HCT116 (cell line): ENCODE results near the gene GRIN2A. TPM values are rescaled to one million over a fixed set of nuclear protein-coding genes. Genes with fewer than 3 reads are reported as not detected.

ENCODE experiments used
- ATAC-seq: fragments of 200-7000 bp; cut with Tn5 transposase; 2 replicates; pipeline ENCODE4 v1.9.1; 2020; ENCODE audit warnings: mild to moderate bottlenecking, moderate library complexity
- BruUV-seq: library from RNA; stranded (reverse); fragments of 400-500 nt; replicated peaks from 2 replicates; lab custom pipeline; 2021; lab: Mats Ljungman, UMichigan
- CTCF ChIA-PET: fragments of 300-600 bp; sonication (Branson Sonifier 250); formaldehyde crosslinking; loops from one replicate; lab custom pipeline; 2021; ENCODE audit warnings: antibody characterized with exemption; lab: Charles Lee
- POLR2A ChIA-PET: fragments of 300-600, 350-600 bp; sonication (Branson Sonifier 250); formaldehyde crosslinking; loops from one replicate; lab custom pipeline; 2021; ENCODE audit warnings: antibody characterized with exemption; lab: Charles Lee
- RAD21 ChIA-PET, 2 experiments: fragments of 300-600 bp; sonication (Branson Sonifier 250); formaldehyde crosslinking; loops; one replicate each; lab custom pipeline; 2023; ENCODE audit warnings: low total read pairs in 2 of 2; ENCODE audit not compliant: uncharacterized antibody in 2 of 2, unreplicated experiment in 2 of 2, low non-redundant PET in 1 of 2; lab: Charles Lee
- DNase-seq: peaks from one replicate; pipeline ENCODE4 v3.0.0-alpha.2; 2010; ENCODE audit warnings: low read depth, low spot score
- H2AFZ ChIP-seq: fragments of 200-600 bp; shearing (Covaris generic), sonication (generic); 2 replicates; pipeline ENCODE4 v1.6.1; 2017; ENCODE audit warnings: low read depth, mixed run types, mixed read lengths, antibody characterized with exemption, low read length; ENCODE audit not compliant: poor library complexity, severe bottlenecking
- H3K27ac ChIP-seq: 2 replicates; pipeline ENCODE4 v1.5.1; 2012; ENCODE audit warnings: low read depth, low read length
- H3K27me3 ChIP-seq: fragments of 200-600 bp; sonication (generic); 2 replicates; pipeline ENCODE4 v1.6.1; 2016; ENCODE audit warnings: mixed run types, low read length, mixed read lengths; ENCODE audit not compliant: insufficient read depth
- H3K36me3 ChIP-seq, 2 experiments: fragments of 200-500 bp in 1 of 2; fragments of 200-600 bp in 1 of 2; sonication (Bioruptor generic) in 1 of 2; sonication (generic) in 1 of 2; 2 replicates each; pipeline versions ENCODE4 v1.5.1 to v1.6.1; 2014 to 2016; ENCODE audit warnings: low read length in 2 of 2, inconsistent platforms in 1 of 2, mixed read lengths in 1 of 2, mixed run types in 1 of 2; ENCODE audit not compliant: insufficient read depth in 2 of 2, control insufficient read depth in 1 of 2
- H3K4me1 ChIP-seq, 2 experiments: fragments of 200-600 bp in 1 of 2; sonication (generic) in 1 of 2; 2 replicates each; pipeline versions ENCODE4 v1.5.1 to v1.6.1; 2012 to 2017; ENCODE audit warnings: low read length in 2 of 2, inconsistent platforms in 1 of 2, mild to moderate bottlenecking in 1 of 2, mixed read lengths in 1 of 2, mixed run types in 1 of 2, moderate library complexity in 1 of 2; ENCODE audit not compliant: insufficient read depth in 2 of 2, control insufficient read depth in 1 of 2
- H3K4me2 ChIP-seq: fragments of 200-600 bp; sonication (generic); 2 replicates; pipeline ENCODE4 v1.6.1; 2017; ENCODE audit warnings: mixed run types, low read length, mixed read lengths
- H3K4me3 ChIP-seq, 2 experiments: fragments of 200-600 bp in 1 of 2; sonication (generic) in 1 of 2; replicated peaks in 1 of 2; 2 replicates each; pipeline ENCODE4 v1.5.1; 2011 to 2016; ENCODE audit warnings: low read length in 2 of 2, control low read depth in 1 of 2, low read depth in 1 of 2, mild to moderate bottlenecking in 1 of 2, mixed read lengths in 1 of 2, mixed run types in 1 of 2
- H3K79me2 ChIP-seq: fragments of 200-600 bp; sonication (generic); 2 replicates; pipeline ENCODE4 v1.6.1; 2017; ENCODE audit warnings: mild to moderate bottlenecking, mixed run types, low read length, moderate library complexity, mixed read lengths; ENCODE audit not compliant: insufficient read depth
- H3K9ac ChIP-seq: fragments of 200-600 bp; sonication (generic); 2 replicates; pipeline ENCODE4 v1.6.1; 2016; ENCODE audit warnings: low read length, mixed read lengths
- H3K9me2 ChIP-seq: fragments of 200-600 bp; sonication (generic), shearing (Covaris generic); 2 replicates; pipeline ENCODE4 v1.6.1; 2017; ENCODE audit warnings: mixed run types, mild to moderate bottlenecking, moderate library complexity; ENCODE audit not compliant: insufficient read depth
- H3K9me3 ChIP-seq, 2 experiments: fragments of 200-500 bp in 1 of 2; fragments of 200-600 bp in 1 of 2; sonication (Bioruptor generic) in 1 of 2; sonication (generic) in 1 of 2; 2 replicates each; pipeline ENCODE4 v1.6.1; 2014 to 2017; ENCODE audit warnings: low read length in 2 of 2, mixed read lengths in 2 of 2, inconsistent platforms in 1 of 2, low read depth in 1 of 2, mild to moderate bottlenecking in 1 of 2, mixed run types in 1 of 2, moderate library complexity in 1 of 2; ENCODE audit not compliant: control insufficient read depth in 1 of 2, insufficient read depth in 1 of 2
- H4K20me1 ChIP-seq: fragments of 200-600 bp; sonication (generic), shearing (Covaris generic); 2 replicates; pipeline ENCODE4 v1.6.1; 2017; ENCODE audit warnings: mixed run types, mild to moderate bottlenecking, moderate library complexity; ENCODE audit not compliant: insufficient read depth
- ATF3 ChIP-seq: IDR thresholded peaks from 2 replicates; pipeline ENCODE4 v1.6.1; 2012
- CBX3 ChIP-seq: IDR thresholded peaks from 2 replicates; pipeline ENCODE4 v1.6.1; 2012; ENCODE audit warnings: low read depth
- EZH2 ChIP-seq: fragments of 200-600 bp; sonication (generic); IDR thresholded peaks from 2 replicates; pipeline ENCODE4 v1.6.1; 2017; ENCODE audit warnings: antibody characterized with exemption, mixed run types
- EZH2phosphoT487 ChIP-seq: fragments of 200-600 bp; IDR thresholded peaks from 2 replicates; pipeline ENCODE4 v1.6.1; 2018; ENCODE audit warnings: antibody characterized with exemption, borderline replicate concordance
- MAX ChIP-seq: IDR thresholded peaks from 2 replicates; pipeline ENCODE4 v1.6.1; 2012
- RAD21 ChIP-seq: IDR thresholded peaks from 2 replicates; pipeline ENCODE4 v1.6.1; 2012; ENCODE audit warnings: low read depth, mild to moderate bottlenecking
- SP1 ChIP-seq: IDR thresholded peaks from 2 replicates; pipeline ENCODE4 v1.6.1; 2012; ENCODE audit warnings: low read depth
- TCF7L2 ChIP-seq: IDR thresholded peaks from 2 replicates; pipeline ENCODE4 v1.7.0; 2011; ENCODE audit warnings: borderline replicate concordance, inconsistent platforms; ENCODE audit not compliant: insufficient read depth, insufficient read length; ENCODE audit errors: extremely low read depth
- YY1 ChIP-seq: IDR thresholded peaks from 2 replicates; pipeline ENCODE4 v1.6.1; 2011; ENCODE audit warnings: low read length, low read depth, moderate library complexity, mild to moderate bottlenecking; ENCODE audit not compliant: insufficient replicate concordance; ENCODE audit errors: extremely low read depth
- ZFX ChIP-seq: fragments of 450-650 bp; IDR thresholded peaks from 2 replicates; pipeline ENCODE4 v1.6.1; 2017
- ZNF274 ChIP-seq: fragments of 200-500 bp; sonication (Bioruptor generic); IDR thresholded peaks from 2 replicates; pipeline ENCODE4 v1.6.1; 2014; ENCODE audit warnings: mild to moderate bottlenecking, low read depth, low read length, inconsistent platforms
- intact Hi-C: fragments of 100-400 bp; cut with micrococcal nuclease; formaldehyde crosslinking; loops from 2 replicates; pipeline ENCODE4 v1.10.0; 2022
- total RNA-seq: library from RNA; stranded (reverse); gene quantifications from one replicate; pipeline ENCODE4 v1.2.1, GENCODE V29; 2021; ENCODE audit not compliant: unreplicated experiment

GRIN2A gene
- total RNA-seq, 1 experiment from 2014 or later, result 0.02 TPM

- ChIA-PET RAD21 (no interaction called here), CTCF (no interaction called here), POLR2A (no interaction called here)
- H3K36me3 ChIP-seq, result no peaks in the 10 kb centered on the region
- H3K9me2 ChIP-seq, result no peaks in the 10 kb centered on the region
- H3K9me3 ChIP-seq, result no peaks in the 10 kb centered on the region
- no peak overlapping the region for H3K4me3 ChIP-seq
- H3K27ac ChIP-seq, result no peak overlapping the region
- ATAC-seq, result no peak
- H3K79me2 ChIP-seq, result no peaks in the 10 kb centered on the region
- H2AFZ ChIP-seq, result no peak overlapping the region
- H3K9ac ChIP-seq, result no peak overlapping the region
- no peaks in the 10 kb centered on the region for H4K20me1 ChIP-seq
- H3K27me3 ChIP-seq, result peaks cover 31% of the 10 kb centered on the region
- no TSS peak for BruUV-seq
- H3K4me1 ChIP-seq, result no peaks in the 10 kb centered on the region
- intact Hi-C loops, result no loop called here
- DNase-seq, result no peak
- TF ChIP-seq ZFX (no peak), SP1 (no peak), MAX (no peak), EZH2phosphoT487 (no peak), ATF3 (no peak), ZNF274 (no peak), EZH2 (no peak), TCF7L2 (no peak), CBX3 (no peak), RAD21 (no peak), YY1 (no peak)
- H3K4me2 ChIP-seq, result no peak overlapping the region
Observed at GRCh38 chr16:9932919-9933653, 249.1 kb downstream of the GRIN2A start.
